CD1c-positive myeloid dendritic cell (primary cell): ENCODE data around the gene GAS6.

Source experiments
- DNase-seq: peaks from one replicate; pipeline ENCODE4 v3.0.0-alpha.2; 2016; ENCODE audit errors: extremely low spot score

The GAS6 gene

GRCh38 chr13:113819731-113820715, 43.9 kb downstream of the GAS6 start:
- DNase-seq = no peak

- DNase-seq = no peak
These were observed 44.5 kb downstream of the GAS6 start for GRCh38 chr13:113819341-113819730.

- DNase-seq = no peak
These were observed 45.1 kb downstream of the GAS6 start for GRCh38 chr13:113818700-113819295.

- DNase-seq = no peak
These were observed 45.8 kb downstream of the GAS6 start for GRCh38 chr13:113817860-113818691.

GRCh38 chr13:113816946-113817859, 46.7 kb downstream of the GAS6 start:
- peak; percentile 69 for DNase-seq

- peak; percentile 5 for DNase-seq
These were observed 47.5 kb downstream of the GAS6 start for GRCh38 chr13:113816254-113816929.

- DNase-seq = peak; percentile 86
These were observed 48.5 kb downstream of the GAS6 start for GRCh38 chr13:113815151-113816058.

- DNase-seq = no peak
These were observed 49.4 kb downstream of the GAS6 start for GRCh38 chr13:113814435-113814821.

- DNase-seq = no peak
These were observed 50.0 kb downstream of the GAS6 start for GRCh38 chr13:113813749-113814434.

GRCh38 chr13:113813070-113813748, 50.7 kb downstream of the GAS6 start:
- DNase-seq = no peak

GRCh38 chr13:113812178-113813040, 51.5 kb downstream of the GAS6 start:
- DNase-seq = no peak

GRCh38 chr13:113811081-113811928, 52.6 kb downstream of the GAS6 start:
- DNase-seq = no peak

- no peak for DNase-seq
These were observed 53.2 kb downstream of the GAS6 start for GRCh38 chr13:113810640-113811039.

- DNase-seq = no peak
These were observed 53.9 kb downstream of the GAS6 start for GRCh38 chr13:113809934-113810333.

GRCh38 chr13:113808058-113808834, 55.6 kb downstream of the GAS6 start:
- DNase-seq = no peak

GRCh38 chr13:113806526-113806925, 57.4 kb downstream of the GAS6 start:
- DNase-seq = no peak
